SKM-1 treated with dmso at 0.1 percent for 144 hours (cell line): ENCODE data around the gene BST1.
"Not testable (repeated sequence)": the region's sequence is repeated elsewhere in the genome, so short reads cannot be mapped to it uniquely, and the experiment has no call there.

Experiments used
- DNase-seq: peaks from one replicate; lab custom pipeline; 2025; ENCODE audit not compliant: unreplicated experiment; lab: John Stamatoyannopoulos, UW

Gene BST1

GRCh38 chr4:15742637-15743036 is 39.8 kb downstream of the BST1 start:
- no peak for DNase-seq

GRCh38 chr4:15744016-15744545 is 41.2 kb downstream of the BST1 start:
- no peak for DNase-seq

- no peak for DNase-seq
Measured at GRCh38 chr4:15746110-15746509, 43.2 kb downstream of the BST1 start.

DNA sequence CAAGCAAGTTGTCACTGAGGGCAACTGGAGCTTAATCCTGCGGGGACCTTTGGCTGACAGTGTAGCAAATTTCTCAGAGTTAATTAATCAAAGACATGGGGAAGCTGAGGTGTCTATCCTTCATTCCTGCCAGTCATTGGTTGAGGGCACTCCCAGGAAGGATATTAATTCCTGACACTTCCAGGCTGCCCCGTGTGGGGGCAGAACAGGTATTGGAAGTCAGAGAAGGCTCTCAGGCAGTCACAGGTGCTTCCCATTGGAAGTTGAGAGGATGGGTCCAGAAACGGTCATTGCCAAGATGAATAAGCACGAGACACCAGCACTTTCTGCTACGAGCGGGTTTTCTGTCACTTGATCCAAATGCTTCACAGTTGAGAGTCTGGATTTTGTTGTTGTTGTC is 46.1 kb downstream of the BST1 start:
- no peak for DNase-seq

- no peak for DNase-seq
Measured at GRCh38 chr4:15751153-15751552, 48.3 kb downstream of the BST1 start.

DNA sequence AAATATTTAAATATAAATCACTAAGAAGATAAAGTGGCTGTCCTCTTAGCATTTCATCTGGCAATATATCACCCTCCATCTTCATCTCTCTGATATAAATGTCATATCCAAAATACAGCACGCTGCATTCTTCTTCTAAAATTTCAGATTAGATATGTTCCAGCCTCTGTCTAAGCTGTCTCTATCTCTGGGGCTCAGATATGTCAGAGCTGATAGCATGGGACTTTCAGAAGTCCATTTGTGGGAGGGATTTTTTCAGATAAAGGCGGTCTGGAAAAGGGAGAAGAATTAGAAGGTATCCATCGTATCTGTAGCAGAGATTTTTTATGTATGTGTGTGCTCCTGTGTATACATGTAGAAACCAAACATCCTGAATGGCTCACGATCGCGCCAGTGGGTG is 50.2 kb downstream of the BST1 start:
- DNase-seq: no peak

DNA sequence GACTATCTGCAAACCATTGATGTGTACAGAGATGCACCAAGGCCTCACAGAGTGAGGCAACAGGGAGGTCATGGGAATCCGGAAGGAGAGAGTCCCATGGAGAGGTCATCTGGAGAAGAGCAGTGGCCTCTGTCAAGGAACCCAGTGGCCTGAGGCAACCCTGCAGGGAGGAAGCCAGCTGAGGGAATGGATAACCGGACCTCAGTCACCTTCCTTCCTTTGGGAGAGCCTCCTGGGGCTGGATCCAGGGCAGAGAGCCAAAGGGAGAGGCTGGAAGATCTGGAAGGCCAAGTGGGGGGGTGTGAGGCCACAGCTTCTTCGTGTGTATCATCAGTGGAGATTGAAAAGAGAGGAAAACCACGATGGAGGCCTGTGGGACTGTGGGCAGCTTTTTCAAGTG is 50.9 kb downstream of the BST1 start:
- DNase-seq: no peak

- peak; percentile 65 for DNase-seq
Measured at GRCh38 chr4:15754323-15754722, 51.5 kb downstream of the BST1 start.

GRCh38 chr4:15755321-15756155 is 52.7 kb downstream of the BST1 start:
- no peak for DNase-seq

DNA sequence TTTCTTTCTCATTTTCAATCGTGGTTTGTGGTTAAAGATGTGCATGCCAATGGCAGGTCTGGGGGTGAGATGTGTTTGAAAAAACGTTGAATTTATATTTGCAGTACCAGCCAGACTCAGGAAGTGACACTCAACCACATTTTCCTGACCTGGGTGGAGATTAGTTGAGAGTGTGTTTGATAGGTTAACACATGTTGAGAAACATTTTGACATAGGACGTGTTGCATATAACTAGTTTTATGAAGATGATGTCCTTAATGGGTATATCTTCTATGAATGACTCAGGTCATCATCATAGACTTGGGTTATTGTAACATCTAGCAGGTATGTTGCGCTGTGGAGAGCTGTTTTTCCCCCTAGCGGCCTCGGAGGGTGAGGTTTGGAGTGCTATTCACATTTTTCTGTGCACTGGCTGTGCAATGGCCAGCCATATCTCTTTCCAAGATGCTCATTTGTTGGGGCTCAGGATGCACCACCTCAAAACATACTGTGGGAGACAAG is 53.5 kb downstream of the BST1 start:
- peak; percentile 94 for DNase-seq

- no peak for DNase-seq
Measured at GRCh38 chr4:15757054-15757453, 54.2 kb downstream of the BST1 start.

DNA sequence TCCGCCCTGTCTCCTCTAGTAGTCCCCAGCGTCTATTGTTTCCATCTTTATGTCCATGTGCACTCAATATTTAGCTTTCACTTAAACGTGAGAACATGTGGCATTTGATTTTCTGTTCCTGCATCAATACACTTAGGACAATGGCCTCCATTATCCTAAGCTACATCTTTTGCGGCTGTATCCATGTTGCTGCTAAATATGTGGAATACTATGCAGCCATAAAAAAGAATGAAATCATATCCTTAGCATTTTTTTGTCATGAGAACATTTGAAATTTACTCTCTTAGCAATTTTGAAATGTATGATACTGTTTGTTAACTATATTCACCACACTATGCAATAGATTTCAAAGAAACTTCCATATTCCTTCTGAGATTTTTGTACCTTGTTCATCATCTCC is 55.4 kb downstream of the BST1 start:
- no peak for DNase-seq

DNA sequence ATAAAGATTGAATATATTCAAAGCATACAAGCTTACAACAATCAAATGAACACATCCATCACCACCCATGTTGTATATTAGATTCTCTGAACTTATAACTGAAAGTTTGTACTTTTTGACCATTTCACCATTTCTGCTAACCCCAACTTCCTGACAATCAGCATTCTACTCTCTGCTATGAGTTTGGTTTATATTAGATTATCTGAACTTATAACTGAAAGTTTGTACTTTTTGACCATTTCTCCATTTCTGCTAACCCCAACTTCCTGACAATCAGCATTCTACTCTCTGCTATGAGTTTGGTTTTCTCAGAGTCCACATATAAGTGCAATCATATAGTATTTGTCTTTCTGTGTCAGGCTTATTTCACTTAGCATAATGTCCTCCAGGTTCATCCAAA is 59.6 kb downstream of the BST1 start:
- DNase-seq: not testable (repeated sequence)

DNA sequence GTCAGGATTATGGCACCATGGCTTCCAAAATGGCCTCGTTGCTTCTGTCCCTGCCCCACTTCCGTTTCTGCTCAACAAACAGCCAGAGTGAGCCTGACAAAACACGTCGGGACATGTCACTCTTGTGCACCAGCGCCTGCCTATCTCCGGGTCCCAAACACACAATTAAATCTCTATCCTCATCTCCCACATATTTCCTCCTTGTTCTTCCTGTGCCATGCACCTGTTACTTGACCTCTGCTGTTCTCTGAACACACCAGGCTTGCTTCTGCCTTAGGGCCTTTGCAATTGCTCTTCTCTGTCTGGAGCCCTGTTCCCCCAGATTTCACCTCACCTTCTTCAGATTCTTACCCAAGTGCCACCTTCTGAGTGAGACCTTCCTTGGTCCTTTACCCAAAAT is 62.5 kb downstream of the BST1 start:
- DNase-seq: no peak

- DNase-seq: peak; percentile 30
Measured at GRCh38 chr4:15765910-15766697, 63.2 kb downstream of the BST1 start.

GRCh38 chr4:15766821-15767220 is 64.0 kb downstream of the BST1 start:
- DNase-seq: no peak

GRCh38 chr4:15769202-15769601 is 66.3 kb downstream of the BST1 start:
- DNase-seq: no peak

GRCh38 chr4:15771216-15772058 is 68.6 kb downstream of the BST1 start:
- no peak for DNase-seq

GRCh38 chr4:15774020-15774420 is 71.2 kb downstream of the BST1 start:
- no peak for DNase-seq

DNA sequence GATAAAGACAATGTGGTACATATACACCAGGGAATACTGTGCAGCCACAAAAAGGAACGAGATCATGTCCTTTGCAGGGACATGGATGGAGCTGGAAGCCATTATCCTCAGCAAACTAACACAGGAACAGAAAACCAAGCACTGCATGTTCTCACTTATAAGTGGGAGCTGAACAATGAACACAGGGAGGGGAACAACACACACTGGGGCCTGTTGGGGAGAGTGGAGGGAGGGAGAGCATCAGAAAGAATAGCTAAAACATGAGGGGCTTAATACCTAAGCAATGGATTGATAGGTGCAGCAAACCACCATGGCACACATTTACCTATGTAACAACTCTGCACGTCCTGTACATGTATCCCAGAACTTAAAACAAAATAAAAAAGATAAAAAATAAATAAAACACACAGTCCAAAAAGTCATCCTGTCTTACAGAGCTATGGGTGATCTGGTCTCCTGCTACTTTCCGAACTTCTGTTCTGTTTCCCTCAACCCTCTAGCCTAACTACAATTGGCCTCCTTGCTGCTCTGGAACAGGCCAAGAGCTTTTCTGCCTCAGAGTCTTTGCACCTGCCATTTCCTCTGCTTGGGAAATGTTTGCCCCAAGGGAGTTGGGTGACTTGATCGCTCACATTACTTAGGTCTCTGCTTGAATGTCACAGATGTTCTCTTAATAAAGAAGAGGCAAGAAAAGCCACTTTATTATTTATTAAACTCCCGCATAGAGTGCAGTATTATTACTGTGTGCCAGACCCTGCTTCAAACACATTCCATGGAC is 74.2 kb downstream of the BST1 start:
- DNase-seq: no peak
